Activated T-helper 2 cell treated with anti-CD3 and anti-CD28 coated beads, Interferon-gamma antibody, Interleukin-2, Interleukin-4, amounts not matched to agents 10 μg/mL and 5 μg/mL and 100 μg/mL, durations not matched to agents 14 hours and 24 hours and 36 hours (primary cell): Measurements from ENCODE around the gene TRIM9. TPM values are rescaled to one million over a fixed set of nuclear protein-coding genes. Genes with fewer than 3 reads are reported as not detected.

Experiments used
- DNase-seq: peaks from one replicate; pipeline ENCODE4 v3.0.0; 2021; ENCODE audit warnings: low spot score
- H3K27ac Mint-ChIP-seq: one replicate; pipeline ENCODE4 v1.8.0; 2021; ENCODE audit warnings: mixed read lengths
- H3K27me3 Mint-ChIP-seq: one replicate; pipeline ENCODE4 v1.8.0; 2021; ENCODE audit warnings: low read depth, mixed read lengths
- H3K36me3 Mint-ChIP-seq: one replicate; pipeline ENCODE4 v1.8.0; 2021; ENCODE audit warnings: low read depth, mixed read lengths
- H3K4me1 Mint-ChIP-seq: one replicate; pipeline ENCODE4 v1.8.0; 2021; ENCODE audit warnings: low read depth, mixed read lengths
- H3K4me3 Mint-ChIP-seq: one replicate; pipeline ENCODE4 v1.8.0; 2021; ENCODE audit warnings: low read depth, mild to moderate bottlenecking, moderate library complexity, mixed read lengths
- H3K9me3 Mint-ChIP-seq: one replicate; pipeline ENCODE4 v1.8.0; 2021; ENCODE audit warnings: mixed read lengths
- intact Hi-C: fragments of 100-400 bp; cut with micrococcal nuclease; formaldehyde crosslinking; loops from one replicate; pipeline ENCODE4 v1.15.1; 2023
- total RNA-seq: library from RNA; stranded (reverse); gene quantifications from 2 replicates; pipeline ENCODE4 v1.2.3, GENCODE V29; 2022

TRIM9 gene
- total RNA-seq, 1 donor from 2014 or later, result 0.46 TPM

DNA sequence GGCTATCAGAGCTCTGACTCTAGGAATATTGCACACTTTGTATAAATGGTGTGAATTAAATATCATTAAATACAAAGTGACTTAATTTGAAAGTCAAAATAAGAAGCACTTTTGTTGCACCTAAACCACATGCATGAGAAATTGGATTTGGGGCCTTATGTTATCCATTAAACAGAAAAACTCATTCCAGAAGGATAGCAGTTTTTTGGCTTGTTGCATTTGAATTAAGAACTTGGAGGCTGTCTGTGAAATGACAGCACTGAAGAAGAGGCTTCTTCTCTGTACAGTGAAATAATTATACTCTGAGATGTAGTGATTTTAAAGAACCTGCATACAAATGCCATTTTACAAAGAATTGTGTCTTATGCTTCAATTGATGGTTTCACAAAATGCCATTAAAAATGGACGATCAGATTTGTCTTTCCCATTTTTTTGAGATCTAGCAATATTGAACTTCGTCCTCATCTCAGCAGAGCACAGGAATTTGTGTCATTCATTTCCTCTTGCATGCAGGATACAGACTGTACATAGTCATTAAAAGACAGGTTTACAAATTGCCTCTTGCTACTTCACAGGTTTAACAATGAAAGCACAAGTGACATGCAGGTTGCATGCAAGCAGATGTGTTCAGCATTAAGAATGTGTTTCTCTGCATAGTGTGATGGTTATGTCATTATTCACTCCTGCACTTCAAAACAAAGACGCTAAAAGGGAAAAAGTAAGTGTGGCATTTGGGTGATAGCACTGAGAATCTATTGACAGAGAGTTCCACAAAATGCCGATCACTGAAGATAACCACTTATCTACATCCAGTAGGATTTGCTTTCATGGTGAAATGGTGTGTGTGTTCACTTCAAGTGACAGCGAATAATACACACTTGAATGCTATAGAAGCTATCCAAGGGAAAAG is 114.7 kb downstream of the TRIM9 start:
- Mint-ChIP-seq H3K4me3 (no peak overlapping the region), H3K27me3 (peaks cover under 1% of the 10 kb centered on the region), H3K36me3 (no peaks in the 10 kb centered on the region), H3K4me1 (no peaks in the 10 kb centered on the region), H3K27ac (no peak overlapping the region), H3K9me3 (no peaks in the 10 kb centered on the region)
- intact Hi-C loops, result no loop called here
- DNase-seq, result no peak

DNA sequence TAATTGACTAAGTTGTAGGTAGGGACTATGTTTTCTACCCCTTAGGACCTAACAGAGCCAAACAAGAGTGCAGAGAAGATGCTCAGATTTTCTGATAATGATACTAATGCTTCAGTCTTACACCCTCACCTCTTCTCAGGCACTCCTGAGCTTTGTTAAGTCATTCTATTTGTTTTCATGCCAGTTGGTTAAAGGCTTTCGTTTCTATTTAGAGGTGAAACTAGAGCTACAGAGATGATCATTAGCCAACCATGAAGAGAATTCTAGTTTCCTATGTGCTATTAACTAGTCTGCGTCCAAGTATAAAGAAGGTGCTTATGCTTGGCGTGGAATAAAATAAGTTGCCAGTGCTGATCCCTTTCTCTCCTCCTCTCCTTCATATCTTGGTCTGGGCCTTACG is 116.0 kb downstream of the TRIM9 start:
- Mint-ChIP-seq H3K27me3 (peaks cover 3% of the 10 kb centered on the region), H3K9me3 (no peaks in the 10 kb centered on the region), H3K4me3 (no peak overlapping the region), H3K4me1 (no peaks in the 10 kb centered on the region), H3K36me3 (no peaks in the 10 kb centered on the region), H3K27ac (no peak overlapping the region)
- intact Hi-C loops, result no loop called here
- DNase-seq, result no peak

DNA sequence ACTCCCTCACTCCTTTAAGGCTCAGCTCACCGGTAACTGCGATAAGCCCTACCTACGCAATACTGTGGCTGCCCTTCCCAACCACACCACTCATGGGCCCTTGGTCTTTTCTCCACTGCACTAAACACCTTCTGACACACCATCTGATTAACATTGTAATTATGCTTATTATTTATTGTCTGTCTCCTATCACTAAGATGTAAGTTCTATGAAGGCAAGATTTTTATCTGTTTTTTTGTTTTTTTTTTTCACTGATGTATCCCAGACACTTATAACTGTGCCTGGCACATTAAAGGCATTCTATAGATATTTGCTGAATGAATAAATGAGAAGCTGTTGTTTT is 116.4 kb downstream of the TRIM9 start:
- Mint-ChIP-seq H3K4me3 (no peak overlapping the region), H3K27ac (no peak overlapping the region), H3K36me3 (no peaks in the 10 kb centered on the region), H3K4me1 (no peaks in the 10 kb centered on the region), H3K27me3 (peaks cover 3% of the 10 kb centered on the region), H3K9me3 (no peaks in the 10 kb centered on the region)
- no peak for DNase-seq
- intact Hi-C loops, result no loop called here

- no peak overlapping the region for H3K4me3 Mint-ChIP-seq
- intact Hi-C loops, result no loop called here
- no peaks in the 10 kb centered on the region for H3K36me3 Mint-ChIP-seq
- H3K9me3 Mint-ChIP-seq, result no peaks in the 10 kb centered on the region
- H3K4me1 Mint-ChIP-seq, result no peaks in the 10 kb centered on the region
- H3K27ac Mint-ChIP-seq, result no peak overlapping the region
- no peak for DNase-seq
- H3K27me3 Mint-ChIP-seq, result peaks cover 3% of the 10 kb centered on the region
Observed at GRCh38 chr14:50977863-50978528, 116.9 kb downstream of the TRIM9 start.

DNA sequence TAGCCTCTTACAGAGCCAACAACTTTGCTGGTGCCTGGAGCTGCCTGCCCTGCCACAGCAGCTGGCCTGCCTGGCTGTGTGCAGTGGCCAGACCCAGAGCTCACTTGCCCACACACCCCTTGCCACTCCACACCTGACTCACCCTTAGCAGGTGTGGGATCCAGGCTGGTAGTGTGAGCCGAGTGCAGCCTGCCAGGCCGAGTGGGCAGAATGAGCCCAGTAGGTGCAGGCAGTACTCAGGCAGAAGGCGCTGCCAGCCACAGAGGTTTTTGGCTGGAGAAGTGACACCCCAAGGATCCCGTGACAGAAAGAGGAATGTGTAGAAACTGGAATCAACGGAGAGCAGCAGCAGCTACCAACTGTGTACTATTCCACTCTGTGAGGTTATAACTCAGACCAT is 120.8 kb downstream of the TRIM9 start:
- intact Hi-C loops, result no loop called here
- H3K4me1 Mint-ChIP-seq, result no peaks in the 10 kb centered on the region
- H3K36me3 Mint-ChIP-seq, result no peaks in the 10 kb centered on the region
- DNase-seq, result no peak
- H3K4me3 Mint-ChIP-seq, result no peak overlapping the region
- no peak overlapping the region for H3K27ac Mint-ChIP-seq
- H3K9me3 Mint-ChIP-seq, result no peaks in the 10 kb centered on the region
- peaks cover 8% of the 10 kb centered on the region for H3K27me3 Mint-ChIP-seq

DNA sequence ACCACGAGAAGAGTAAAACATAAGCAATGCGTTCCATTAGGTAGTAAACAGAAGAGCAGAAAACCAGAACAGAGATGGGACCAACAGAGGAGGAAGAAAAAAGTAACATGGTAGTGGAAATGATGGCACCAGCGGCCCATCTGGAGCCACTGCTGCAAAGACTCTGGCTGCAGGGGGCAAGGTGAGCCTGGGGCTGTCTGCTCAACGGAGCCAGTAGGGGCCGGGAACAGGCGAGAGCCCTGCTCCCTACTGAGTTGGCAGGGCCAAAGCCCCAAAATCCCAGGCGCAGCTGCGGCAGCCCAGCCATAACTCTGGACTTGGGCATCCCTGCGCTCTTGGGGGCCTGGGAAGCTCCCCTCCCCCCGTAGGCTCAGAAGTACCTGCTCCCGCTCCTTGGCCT is 122.2 kb downstream of the TRIM9 start:
- no peak overlapping the region for H3K4me3 Mint-ChIP-seq
- H3K36me3 Mint-ChIP-seq, result no peaks in the 10 kb centered on the region
- H3K27me3 Mint-ChIP-seq, result peaks cover 11% of the 10 kb centered on the region
- intact Hi-C loops, result no loop called here
- no peak overlapping the region for H3K27ac Mint-ChIP-seq
- DNase-seq, result no peak
- H3K4me1 Mint-ChIP-seq, result no peaks in the 10 kb centered on the region
- H3K9me3 Mint-ChIP-seq, result no peaks in the 10 kb centered on the region

- H3K4me1 Mint-ChIP-seq, result no peaks in the 10 kb centered on the region
- H3K27ac Mint-ChIP-seq, result no peak overlapping the region
- H3K9me3 Mint-ChIP-seq, result no peaks in the 10 kb centered on the region
- no peak for DNase-seq
- no peaks in the 10 kb centered on the region for H3K36me3 Mint-ChIP-seq
- peaks cover 11% of the 10 kb centered on the region for H3K27me3 Mint-ChIP-seq
- H3K4me3 Mint-ChIP-seq, result no peak overlapping the region
- intact Hi-C loops, result no loop called here
Observed at GRCh38 chr14:50970886-50971781, 123.8 kb downstream of the TRIM9 start.

GRCh38 chr14:50967790-50968189 is 127.1 kb downstream of the TRIM9 start:
- Mint-ChIP-seq H3K9me3 (no peaks in the 10 kb centered on the region), H3K36me3 (no peaks in the 10 kb centered on the region), H3K27ac (no peak overlapping the region), H3K4me1 (no peaks in the 10 kb centered on the region), H3K27me3 (peaks cover 13% of the 10 kb centered on the region), H3K4me3 (no peak overlapping the region)
- DNase-seq, result no peak
- intact Hi-C loops, result no loop called here

DNA sequence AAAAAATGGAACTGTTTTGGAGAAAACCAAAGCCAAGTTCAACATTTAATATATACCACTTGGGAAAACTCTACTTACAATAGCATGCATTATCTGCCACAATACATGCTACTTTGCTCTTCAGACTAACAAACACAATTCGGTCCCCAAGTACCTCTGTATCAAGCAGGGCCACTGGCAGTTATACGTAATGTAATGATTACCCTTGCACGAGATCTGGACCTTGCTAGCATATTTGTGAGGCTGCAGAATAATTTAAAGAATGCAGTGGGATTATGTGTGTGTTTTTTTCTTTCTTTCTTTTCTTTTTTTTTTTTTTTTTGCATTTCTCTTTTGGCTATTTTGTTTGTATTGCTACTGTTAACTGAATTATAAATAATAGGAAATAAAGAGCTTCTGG is 127.8 kb downstream of the TRIM9 start:
- no peak for DNase-seq
- H3K27ac Mint-ChIP-seq, result no peak overlapping the region
- no peak overlapping the region for H3K4me3 Mint-ChIP-seq
- H3K27me3 Mint-ChIP-seq, result peaks cover 13% of the 10 kb centered on the region
- H3K4me1 Mint-ChIP-seq, result no peaks in the 10 kb centered on the region
- intact Hi-C loops, result no loop called here
- H3K9me3 Mint-ChIP-seq, result no peaks in the 10 kb centered on the region
- H3K36me3 Mint-ChIP-seq, result no peaks in the 10 kb centered on the region

GRCh38 chr14:50964683-50965390 is 130.1 kb downstream of the TRIM9 start:
- DNase-seq, result no peak
- Mint-ChIP-seq H3K9me3 (no peaks in the 10 kb centered on the region), H3K4me3 (no peak overlapping the region), H3K27ac (no peak overlapping the region), H3K4me1 (no peaks in the 10 kb centered on the region), H3K27me3 (peaks cover 8% of the 10 kb centered on the region), H3K36me3 (no peaks in the 10 kb centered on the region)
- intact Hi-C loops, result no loop called here

- H3K27ac Mint-ChIP-seq, result no peak overlapping the region
- no peak for DNase-seq
- intact Hi-C loops, result no loop called here
- no peaks in the 10 kb centered on the region for H3K36me3 Mint-ChIP-seq
- H3K4me3 Mint-ChIP-seq, result no peak overlapping the region
- H3K4me1 Mint-ChIP-seq, result no peaks in the 10 kb centered on the region
- no peaks in the 10 kb centered on the region for H3K9me3 Mint-ChIP-seq
- peaks cover 7% of the 10 kb centered on the region for H3K27me3 Mint-ChIP-seq
Observed at GRCh38 chr14:50963919-50964318, 131.0 kb downstream of the TRIM9 start.

DNA sequence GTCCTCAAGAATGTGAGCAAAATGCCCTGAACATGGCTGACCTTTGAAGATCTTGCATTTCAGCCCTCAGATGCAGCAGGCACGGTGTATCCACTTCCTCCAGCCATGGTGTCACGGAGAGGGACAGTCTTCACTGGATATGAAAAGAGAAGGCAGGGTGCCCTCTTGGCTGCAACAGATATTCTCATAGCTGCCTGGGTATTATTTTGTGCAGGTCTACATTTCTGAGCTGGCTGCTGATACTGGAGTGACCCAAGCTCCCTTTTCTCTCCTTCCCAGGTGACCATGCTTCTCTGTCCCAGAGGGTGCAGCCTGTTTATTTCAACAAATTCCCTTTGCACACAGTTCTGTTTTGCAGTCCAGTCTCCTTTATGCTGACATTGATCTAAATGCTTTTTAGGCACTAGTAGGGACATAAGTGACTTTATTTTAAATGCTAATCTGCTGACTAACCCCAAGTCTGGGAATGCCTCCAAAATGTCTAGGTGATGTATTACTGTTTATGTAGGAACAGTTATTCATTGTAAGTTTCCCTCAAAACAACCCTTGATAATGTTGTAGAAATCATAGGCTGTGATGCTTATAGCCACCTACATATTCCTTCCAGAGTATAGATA is 133.2 kb downstream of the TRIM9 start:
- Mint-ChIP-seq H3K9me3 (no peaks in the 10 kb centered on the region), H3K27me3 (peaks cover 4% of the 10 kb centered on the region), H3K4me1 (no peaks in the 10 kb centered on the region), H3K36me3 (no peaks in the 10 kb centered on the region), H3K27ac (no peak overlapping the region), H3K4me3 (no peak overlapping the region)
- intact Hi-C loops, result no loop called here
- no peak for DNase-seq
